ENCODE data around the gene PIK3IP1.

Gene PIK3IP1

DNA sequence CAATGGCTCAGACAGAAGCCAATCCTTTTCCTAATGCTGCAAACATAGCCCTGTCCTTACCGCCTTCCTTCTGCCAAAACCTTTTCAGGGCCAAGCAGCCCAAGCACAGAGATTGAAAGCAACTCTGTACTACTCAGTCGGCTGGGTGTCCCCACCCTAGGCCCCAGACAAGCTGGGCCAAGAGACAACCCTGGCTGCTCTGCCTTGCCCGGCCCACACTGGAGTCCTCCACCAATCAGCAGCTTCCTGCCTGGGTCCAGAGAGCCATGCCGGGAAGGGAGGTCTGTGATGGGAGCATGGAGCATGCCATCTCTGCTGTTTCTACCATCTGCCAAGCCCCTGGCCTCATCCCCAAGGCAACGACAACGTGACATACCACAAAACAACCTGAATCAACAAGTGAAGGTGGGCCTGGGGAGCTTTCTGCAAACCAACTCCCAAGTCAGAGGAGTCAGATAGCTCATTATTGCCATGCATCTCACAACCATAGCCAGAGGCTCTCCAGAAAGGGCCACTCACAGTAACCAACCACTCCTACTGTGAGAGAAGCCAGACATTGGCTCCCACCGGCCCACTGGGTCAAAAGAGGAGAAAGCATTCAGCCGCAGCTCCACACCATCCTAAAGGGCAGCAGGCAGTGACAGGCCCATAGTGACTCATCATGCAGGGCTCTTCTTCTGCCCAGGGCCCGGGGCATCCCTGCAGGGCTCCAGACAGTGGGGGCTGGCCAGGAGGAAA is 35.7 kb upstream of the PIK3IP1 start:
- TF ChIP-seq ZFX (IDR thresholded peaks at IDR 0.05), result no peak
- TF ChIP-seq, protein P1, sequence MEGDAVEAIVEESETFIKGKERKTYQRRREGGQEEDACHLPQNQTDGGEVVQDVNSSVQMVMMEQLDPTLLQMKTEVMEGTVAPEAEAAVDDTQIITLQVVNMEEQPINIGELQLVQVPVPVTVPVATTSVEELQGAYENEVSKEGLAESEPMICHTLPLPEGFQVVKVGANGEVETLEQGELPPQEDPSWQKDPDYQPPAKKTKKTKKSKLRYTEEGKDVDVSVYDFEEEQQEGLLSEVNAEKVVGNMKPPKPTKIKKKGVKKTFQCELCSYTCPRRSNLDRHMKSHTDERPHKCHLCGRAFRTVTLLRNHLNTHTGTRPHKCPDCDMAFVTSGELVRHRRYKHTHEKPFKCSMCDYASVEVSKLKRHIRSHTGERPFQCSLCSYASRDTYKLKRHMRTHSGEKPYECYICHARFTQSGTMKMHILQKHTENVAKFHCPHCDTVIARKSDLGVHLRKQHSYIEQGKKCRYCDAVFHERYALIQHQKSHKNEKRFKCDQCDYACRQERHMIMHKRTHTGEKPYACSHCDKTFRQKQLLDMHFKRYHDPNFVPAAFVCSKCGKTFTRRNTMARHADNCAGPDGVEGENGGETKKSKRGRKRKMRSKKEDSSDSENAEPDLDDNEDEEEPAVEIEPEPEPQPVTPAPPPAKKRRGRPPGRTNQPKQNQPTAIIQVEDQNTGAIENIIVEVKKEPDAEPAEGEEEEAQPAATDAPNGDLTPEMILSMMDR (conservative IDR thresholded peaks at IDR 0.05), result no peak

DNA sequence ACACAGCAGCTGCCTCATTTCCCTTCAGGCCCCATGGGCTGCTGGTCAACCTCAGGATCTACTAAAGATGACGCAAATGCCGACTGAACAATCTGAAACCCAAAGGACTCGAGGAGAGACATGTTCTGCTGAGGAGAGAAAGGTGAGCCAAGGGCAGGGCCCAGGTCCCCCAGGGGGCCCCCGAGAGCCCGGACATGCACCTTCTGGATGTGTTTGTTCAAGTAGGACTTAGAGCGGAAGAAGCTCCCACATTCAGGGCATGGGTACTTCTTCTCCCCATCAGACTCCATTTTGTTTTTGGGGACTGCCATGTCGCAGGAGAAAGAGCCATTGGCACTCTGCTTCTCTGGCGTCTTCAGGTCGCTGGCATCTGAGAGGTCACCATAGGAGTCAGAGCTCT is 34.6 kb upstream of the PIK3IP1 start:
- H3K27ac ChIP-seq, result no peak overlapping the region
- TF ChIP-seq, protein P1 (conservative IDR thresholded peaks at IDR 0.05), result no peak
- TF ChIP-seq ZFX (IDR thresholded peaks at IDR 0.05), result no peak

More for the DNA sequence above, 35.7 kb upstream of the PIK3IP1 start:
- H3K27ac ChIP-seq, result no peak overlapping the region; the same call in 1 of the 2 replicates

DNA sequence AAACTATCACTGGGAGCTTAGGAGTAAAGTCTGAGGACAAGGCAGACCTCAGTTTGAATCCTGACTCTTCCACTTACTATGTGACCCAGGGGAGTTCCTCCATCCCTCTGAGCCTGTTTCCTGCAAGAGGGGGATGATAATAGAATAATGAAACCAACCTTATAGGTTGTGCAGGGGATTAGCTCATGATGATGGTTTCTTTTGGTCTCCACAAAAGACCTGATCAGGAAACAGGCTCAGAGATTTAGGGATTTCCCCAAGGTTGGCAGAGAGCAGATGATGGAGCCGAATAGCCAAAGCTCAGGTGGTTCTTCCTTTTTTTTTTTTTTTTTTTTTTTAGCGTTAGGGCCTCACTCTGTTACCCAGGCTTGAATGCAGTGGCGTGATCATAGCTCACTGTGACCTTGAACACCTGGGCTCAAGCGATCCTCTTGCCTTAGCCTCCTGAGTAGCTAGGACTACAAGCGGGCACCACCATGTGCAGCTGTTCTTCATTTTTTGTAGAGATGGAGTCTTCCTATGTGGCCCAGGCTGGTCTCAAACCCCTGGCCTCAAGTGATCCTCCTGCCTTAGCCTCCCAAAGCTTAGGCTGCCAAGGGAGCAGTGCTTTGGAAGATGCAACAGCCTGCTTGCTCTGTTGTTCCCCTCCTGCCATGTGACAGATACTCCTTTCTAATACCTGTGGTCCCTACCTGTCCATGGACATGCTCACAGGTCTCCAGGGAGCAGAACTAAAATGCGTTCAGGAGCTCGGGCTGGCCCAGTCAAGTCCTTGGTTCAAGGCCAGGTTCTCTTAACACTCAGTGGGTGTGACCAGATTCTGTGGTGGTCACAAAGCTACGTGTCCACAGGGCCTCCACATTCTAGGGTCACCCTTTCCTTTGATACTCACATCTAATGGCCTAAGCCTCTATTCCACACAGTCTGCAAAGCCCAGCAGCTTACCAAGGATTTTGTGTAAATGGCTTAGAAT is 31.6 kb upstream of the PIK3IP1 start:
- H3K27ac ChIP-seq, result no peak overlapping the region
- no peak for TF ChIP-seq ZFX (IDR thresholded peaks at IDR 0.05)
- TF ChIP-seq, protein P1 (conservative IDR thresholded peaks at IDR 0.05), result no peak

DNA sequence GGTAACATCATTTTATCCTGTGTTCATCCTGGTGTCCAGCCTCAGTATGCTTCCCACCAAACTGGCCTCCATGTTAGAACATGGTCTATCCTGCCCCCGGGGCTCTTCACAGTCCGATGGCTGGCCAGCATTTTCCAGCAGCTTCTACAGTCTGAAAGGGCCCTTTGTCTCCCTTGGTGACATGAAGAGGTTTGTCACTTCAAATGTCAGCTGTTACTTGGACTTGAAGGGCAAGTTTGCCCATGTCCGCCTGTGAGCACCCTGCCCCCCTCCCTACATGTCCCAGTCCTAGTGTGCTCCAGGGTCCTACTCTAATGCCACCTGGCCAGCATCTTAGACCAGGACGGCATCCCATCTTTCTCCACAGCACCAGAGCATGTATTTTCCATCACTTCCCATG is 29.1 kb upstream of the PIK3IP1 start:
- H3K27ac ChIP-seq, result no peak overlapping the region

DNA sequence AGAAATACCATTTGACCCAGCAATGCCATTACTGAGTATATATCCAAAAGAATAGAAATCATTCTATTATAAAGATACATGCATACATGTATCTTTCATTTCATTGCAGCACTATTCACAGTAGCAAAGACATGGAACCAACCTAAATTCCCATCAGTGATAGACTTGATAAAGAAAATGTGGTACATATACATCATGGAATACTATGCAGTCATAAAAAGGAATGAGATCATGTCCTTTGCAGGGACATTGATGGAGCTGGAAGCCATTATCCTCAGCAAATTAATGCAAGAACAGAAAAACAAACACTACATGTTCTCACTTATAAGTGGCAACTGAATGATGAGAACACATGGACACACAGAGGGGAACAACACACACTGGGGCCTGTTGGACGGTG is 21.9 kb upstream of the PIK3IP1 start:
- peak overlapping the region; percentile 72; the same call in 1 of the 2 replicates for H3K27ac ChIP-seq

More for the DNA sequence above, 29.1 kb upstream of the PIK3IP1 start:
- TF ChIP-seq, protein P1 (conservative IDR thresholded peaks at IDR 0.05), result no peak
- no peak for TF ChIP-seq ZFX (IDR thresholded peaks at IDR 0.05)

DNA sequence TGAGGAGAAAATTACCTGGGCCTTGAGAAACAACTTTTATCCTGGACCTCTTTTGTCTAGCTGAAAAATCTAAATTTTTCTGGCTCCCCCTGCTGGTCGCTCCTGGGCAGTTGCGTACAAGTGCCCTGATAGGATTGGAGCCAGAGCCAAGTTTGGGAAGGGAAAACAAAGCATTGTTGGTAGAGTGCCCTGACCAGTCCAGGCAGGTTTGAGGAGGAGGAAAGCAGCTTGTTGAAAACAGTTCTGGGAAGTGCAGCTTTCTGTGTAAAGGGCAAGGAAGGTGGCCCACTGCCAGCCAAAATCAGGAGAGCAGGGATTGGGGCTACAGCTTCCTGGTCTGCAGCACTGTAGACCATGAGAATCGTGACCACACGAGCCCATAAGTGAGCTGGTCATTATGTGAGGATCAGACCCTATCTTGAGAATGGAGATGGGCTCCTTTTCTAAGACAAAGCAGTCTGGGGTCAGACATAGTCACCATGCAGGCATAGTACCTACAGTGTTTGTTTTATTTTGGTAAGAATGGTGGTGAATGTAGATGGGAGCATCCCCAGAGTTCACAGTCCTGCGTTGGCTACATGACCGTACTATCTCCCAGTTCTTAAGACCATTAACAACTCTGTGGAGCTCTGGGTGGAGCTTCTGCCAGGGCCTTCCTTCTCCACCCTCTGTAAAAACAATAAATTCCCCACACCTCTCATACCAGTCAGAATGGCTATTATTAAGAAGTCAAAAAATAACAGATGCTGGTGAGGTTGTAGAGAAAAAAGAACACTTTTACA is 21.3 kb upstream of the PIK3IP1 start:
- H3K27ac ChIP-seq, result peak overlapping the region; percentile 72

DNA sequence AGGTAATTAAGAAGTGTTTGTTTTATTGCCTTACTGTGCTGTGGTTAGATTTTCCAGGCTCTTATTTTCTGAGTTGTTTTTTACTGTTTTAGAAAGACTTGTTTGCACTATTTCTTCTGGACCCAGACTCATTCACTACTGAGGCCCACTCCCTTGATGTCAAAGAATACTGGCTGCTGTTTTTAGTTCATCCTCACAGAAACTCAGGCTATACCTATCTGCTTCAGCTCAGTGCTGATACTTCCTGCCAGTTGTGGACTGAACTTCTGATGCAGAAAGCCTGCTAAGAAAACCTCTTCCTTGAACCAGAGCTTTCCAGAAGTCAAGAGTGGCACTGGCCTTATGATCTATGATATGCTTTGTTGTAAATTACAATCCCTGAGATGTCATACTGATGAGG is 15.9 kb upstream of the PIK3IP1 start:
- no peak overlapping the region for H3K27ac ChIP-seq
- TF ChIP-seq, protein P1 (conservative IDR thresholded peaks at IDR 0.05), result no peak
- no peak for TF ChIP-seq ZFX (IDR thresholded peaks at IDR 0.05)

More for the DNA sequence above, 21.3 kb upstream of the PIK3IP1 start:
- TF ChIP-seq, protein P1 (conservative IDR thresholded peaks at IDR 0.05), result peak; percentile 96
- TF ChIP-seq ZFX (IDR thresholded peaks at IDR 0.05), result no peak
